C1 segment of cervical spinal cord (tissue), 14 donors: Measurements from ENCODE around the gene SPINK6.

Source experiments
- DNase-seq, 14 donors: peaks; one replicate each; lab custom pipeline; 2025; lab: John Stamatoyannopoulos, UW

SPINK6 gene, protein sequence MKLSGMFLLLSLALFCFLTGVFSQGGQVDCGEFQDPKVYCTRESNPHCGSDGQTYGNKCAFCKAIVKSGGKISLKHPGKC

DNA sequence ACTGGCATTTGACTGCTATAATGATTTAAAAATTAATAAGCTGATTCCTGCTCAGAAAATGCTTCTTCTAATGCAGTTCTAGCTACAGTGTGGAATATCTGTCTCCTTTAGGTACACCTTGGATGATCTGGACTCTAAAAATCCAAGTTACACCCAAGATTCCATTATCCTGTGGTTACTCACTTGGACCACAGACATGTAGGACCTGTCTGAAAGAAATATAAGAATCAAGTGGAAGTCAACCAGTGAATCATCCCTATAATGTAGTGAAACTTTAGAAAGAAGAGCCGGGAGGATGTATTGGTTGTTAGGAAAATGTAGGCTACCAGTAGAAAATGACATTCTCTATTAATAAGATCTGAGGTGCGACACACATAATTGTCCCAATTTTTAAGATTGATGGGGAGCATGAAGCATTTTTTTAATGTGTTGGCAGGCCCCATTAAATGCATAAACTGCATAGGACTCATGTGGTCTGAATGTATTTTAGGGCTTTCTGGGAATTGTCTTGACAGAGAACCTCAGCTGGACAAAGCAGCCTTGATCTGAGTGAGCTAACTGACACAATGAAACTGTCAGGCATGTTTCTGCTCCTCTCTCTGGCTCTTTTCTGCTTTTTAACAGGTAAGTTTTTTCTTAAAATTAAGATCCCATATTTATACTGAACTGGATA is at the start of gene SPINK6:
Gene SPINK6 (plus strand): TSS at position 512 of the 673 bp plus-strand sequence. CDS start 55 bp downstream, at position 567.
- DNase-seq, result no peak

DNA sequence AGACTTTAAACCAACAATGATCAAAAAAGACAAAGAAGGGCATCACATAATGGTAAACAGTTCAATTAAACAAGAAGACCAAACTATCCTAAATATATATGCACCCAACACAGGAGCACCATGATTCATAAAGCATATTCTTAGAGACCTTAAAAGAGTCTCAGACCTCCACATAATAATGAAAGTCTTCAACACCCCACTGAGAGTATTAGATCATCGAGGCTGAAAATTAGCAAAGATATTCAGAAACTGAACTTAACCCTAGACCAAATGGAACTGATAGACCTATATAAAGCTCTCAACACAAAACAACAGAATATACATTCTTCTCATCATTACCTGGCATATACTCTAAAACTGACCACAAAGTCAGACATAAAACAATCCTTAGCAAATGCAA is 46.2 kb upstream of the SPINK6 start:
- DNase-seq, result no peak

DNA sequence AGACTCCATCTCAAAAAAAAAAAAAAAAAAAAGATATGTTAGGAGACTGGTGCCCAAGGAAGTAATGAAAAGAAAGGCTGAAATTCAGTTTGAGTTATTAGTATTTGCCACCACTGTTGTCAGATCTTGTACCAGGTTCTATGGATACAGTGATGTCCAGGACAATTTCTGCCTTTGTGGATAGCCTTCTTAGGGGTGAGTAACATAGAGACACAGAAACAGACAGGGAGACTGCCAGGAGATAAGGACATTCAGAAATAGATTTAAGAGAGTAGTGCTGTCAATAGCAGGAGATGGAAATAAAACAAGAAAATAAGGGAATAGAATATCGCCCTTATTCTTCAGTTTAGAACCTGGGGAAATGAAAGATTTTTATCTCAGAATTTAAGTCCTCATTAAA is 40.8 kb upstream of the SPINK6 start:
- DNase-seq, result no peak

DNA sequence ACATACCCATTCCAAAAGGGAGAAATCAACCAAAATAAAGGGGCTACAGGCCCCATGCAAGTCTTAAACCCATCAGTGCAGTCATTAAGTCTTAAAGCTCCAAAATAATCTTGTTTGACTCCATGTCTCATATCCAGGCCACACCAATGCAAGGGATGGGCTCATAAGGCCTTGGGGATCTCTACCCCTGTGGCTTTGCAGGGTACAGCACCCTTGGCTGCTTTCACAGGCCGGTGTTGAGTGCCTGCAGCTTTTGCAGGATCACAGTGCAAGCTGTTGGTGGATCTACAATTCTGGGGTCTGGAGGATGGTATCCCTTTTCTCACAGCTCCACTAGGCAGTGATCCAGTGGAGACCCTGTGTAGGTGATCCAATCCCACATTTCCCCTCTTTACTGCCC is 39.5 kb upstream of the SPINK6 start:
- no peak for DNase-seq

DNA sequence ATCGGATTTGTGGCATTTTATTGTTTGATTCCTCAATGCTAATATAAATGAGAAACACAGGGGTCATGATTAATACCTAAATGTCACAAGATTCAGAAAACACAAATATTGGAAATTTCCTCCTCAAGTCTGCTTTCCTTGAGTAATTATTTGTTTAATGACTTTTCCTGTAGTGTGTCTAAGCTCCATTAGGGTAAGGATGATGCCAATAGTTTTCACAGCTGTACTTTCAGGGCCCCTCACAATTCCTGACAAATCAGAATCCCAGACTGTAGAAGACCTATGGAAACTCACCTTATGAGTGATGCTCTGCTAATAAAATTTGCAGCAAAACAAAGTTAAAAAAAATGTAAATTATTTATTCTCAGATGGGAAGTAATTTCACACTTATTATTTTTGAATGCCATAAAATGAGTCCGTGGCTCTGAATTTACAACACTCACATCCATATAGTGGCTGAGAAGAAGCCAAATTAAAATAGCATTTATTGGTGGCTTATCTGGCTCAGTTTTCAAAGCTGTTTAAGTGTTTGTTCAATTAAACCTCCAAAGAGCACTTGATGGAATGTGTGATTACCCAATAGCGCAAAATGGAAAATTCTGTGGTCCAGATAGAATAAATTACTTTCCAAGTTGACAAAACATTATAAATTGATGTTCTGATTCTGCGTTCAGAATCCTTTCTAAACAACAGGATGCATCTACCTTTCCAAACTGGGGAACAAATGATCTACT is 36.1 kb upstream of the SPINK6 start:
- no peak for DNase-seq

DNA sequence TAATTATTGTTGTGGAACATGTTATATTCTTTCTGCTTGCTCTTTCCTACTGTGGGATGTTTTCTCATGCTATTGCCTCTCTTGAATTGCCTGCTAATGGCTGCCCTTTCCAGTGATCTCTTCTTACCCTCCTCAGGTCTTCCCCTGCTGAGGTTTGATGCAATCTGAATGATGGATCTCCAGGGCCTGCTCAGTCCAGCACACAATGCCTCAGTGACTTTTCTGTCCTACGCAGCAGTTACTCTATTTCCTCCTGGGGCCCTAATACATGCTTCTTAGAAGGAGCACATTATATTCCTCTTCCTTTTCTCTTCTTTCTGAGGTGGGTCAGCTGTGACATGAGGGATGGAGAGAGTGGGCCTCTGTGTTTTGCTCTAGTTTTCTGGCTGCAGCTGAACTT is 34.6 kb upstream of the SPINK6 start, which contains the start of gene SPINK14:
Gene SPINK14 (plus strand): TSS at position 301 of the 400 bp plus-strand sequence. CDS start 1,187 bp downstream, outside the sequence.
- DNase-seq, result no peak

DNA sequence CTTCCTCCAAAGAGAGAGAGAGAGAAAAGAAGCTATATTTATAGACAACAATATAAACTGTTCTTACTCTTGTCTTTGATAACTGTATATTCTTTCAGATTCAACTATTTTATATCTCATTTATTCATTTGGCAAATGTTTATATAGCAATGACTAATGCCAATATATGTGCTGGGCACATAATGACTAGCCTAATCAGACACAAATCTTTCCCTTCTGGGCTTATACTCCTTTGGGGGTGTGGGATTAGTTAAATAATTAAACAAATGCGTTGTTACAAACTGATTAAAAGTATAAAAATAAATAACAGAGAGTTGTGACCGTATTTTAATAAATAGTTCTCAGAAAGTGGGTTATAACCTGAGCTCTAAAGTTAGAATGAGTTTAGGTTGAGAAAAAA is 30.5 kb upstream of the SPINK6 start:
- no peak for DNase-seq

DNA sequence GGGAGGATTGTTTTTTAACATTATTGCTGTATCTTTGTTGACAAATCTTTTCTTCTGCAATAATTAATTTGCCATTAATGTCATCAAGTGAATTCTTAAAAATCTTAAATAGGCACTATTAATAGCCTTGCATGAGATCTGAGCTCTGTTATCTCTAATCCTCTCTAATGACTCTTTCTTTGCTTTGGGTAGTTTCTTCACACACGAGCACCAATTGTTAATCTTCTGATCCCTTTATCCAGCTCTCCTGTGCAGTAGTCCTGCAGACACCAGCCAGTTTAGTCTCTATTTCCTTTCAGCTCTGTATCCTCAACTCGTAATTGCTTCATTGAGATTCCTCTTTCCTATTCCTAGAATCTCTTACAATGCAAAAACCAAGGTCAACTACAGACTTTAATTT is 26.4 kb upstream of the SPINK6 start:
- no peak for DNase-seq

DNA sequence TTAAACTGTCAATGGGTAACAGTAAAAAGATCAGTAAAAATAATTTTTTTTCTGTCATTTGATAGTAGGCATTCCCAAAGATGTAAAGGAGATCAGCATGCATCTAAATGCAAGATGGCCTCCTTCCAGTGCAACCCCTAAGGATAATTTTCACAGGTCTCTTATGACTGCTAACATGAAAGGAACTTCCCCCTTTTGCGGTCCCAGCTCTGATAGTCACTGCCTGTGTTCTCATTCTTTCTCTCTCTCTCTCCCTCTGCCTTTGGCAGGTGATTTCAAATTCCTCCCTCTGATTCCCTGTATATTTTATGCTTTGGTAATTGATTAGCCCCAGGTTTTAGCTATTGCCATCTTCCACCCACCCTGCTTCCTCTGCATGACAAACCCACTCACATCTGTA is 25.6 kb upstream of the SPINK6 start:
- DNase-seq, result no peak

DNA sequence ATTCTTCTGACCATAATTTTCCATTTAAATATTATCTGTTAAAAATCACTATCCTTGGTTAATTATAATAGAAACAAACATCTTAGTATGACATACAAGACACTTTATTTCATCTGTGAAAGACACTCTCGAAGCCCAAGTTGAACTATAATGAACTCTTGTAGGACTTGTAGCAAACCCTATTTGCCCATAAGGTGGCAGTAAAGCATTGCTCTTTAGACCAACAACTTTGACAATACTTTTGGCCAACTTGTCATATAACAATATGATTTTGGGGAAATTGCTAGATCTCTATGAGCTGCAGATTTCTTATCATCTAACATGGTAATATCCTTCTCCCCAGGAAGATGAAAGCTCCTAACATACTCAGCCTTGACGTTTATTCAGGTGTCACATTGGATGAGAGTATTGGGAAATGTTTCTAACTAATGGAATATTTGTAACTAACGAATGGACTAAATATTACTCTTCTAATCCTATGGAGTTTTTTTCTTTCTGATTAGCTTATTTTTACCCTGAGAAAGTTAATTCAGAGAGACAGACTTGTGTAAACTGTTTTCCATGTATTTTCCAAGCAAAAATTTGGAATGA is 23.5 kb upstream of the SPINK6 start:
- DNase-seq, result peak in 1 of 14 donors; percentile 7

DNA sequence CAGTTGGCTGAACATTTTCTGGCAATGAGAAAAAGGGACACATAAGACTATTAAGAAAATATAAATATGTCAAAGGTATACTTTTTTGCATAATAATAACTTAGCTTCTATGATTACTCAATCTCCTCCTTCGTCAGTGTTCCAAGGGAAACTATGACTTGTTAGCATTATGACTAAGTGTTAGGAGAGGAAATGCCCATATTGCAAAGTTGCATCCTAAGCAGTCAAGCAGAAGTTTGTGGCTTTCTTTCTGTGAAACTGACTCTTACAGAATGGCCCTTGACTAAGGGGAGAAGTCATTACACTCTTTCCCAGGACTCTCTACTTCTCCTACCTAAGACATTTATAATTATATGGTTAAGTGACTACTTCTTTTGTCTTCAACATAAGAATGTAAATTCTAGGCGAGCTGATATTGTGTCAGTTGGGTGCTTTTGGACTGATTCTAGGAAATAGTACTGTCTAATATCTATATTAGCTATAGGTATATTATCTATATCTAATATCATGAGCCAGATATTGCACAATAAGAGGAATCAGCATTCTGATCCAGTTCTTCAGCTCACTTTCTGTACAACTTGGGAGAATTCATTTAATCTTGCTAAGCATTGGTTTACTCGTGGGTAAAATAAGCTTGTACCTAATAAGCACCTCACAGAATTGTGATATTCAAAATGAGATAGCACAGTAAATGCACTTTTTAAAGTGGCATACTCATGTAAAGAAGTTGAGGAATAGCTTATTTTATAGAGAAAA is 16.4 kb upstream of the SPINK6 start:
- no peak for DNase-seq

DNA sequence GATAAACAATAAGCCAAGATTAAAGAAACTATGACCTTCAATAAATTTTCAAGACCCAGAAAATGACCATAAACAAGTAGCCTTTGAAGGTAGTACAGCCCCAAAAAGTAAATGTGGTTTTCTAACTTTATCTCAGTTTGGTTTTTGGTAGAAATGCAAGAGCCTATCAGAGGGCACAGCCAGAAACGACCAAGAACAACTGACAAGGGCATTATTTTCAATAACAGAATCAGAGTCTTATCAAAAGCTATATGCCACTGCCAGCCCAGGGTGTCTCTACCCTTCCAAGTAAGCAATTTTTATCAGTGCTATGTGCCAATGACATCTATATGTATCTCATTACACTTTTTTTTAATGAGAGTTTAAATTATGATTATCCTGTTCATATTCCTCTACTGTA is 11.8 kb upstream of the SPINK6 start:
- DNase-seq, result no peak

DNA sequence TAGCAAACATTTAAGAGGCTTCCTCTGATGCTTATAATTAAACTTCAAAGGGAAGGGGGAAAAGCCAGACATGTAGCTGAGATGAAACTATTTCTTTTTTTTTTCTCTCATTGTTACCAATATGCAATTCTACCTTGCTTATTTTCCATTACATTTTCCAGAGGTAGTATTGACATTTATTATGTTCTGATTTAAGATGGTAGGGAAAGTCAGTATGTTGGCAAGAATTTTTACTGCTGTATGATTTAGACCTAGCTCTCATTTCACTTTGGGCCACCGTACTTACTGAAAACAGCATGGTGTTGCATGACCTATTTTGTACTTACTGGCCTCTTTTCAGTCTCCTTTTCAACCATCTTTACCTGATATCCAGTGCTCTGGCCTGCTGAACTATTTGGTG is 9.6 kb upstream of the SPINK6 start:
- DNase-seq, result no peak

DNA sequence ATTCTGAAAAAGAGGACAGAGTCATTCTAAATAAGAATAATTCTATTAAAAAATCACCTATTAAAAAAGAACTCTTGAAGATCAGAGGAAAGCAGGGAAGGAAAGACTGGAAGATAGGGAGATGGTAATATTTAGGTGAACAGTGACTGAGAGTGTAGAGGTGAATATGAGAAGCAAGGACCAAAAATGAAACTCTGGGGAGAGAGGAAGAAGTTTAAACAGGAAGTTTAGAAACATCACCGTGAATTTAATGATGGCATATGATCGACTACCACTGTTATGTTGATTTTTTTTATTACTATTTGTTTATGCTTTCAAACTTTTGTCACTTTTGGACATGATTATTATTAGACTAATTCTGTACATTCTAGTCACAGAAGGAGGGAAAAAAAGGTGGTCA is 1.7 kb upstream of the SPINK6 start:
- DNase-seq, result no peak

DNA sequence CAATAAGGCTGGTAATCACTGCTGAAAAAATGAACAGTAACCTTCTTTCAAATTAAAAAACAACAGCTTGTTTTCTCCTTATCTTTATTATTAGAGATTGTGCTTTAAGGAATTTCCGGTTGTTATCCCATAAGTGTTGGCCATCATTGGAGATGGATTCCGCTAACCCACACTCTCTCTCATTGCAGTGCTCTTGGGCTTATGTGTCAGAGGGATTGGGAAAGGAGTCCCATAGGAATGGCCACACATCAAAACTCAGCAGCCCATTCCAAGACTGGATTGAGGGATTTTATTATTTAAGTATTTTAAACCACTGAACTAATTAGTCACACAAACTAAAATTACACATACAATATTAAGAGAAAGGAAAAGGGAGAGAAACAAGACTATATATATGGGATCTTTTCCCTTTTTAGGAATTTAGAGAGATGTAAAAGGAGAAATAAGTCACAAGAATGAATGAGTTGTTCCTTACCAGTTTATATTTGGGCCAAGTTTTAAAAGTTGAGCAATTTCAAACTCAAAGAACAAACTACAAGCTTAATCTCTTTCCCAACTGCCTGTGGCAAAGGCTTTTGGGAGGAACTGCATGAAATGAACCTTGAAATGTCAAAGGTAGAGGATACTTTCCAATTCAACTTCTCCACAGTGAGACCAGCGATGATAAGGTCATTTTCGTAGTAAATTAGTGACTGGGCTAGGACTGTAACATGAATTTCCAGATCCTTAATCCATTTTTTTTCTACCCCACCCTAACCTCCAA is 2.4 kb downstream of the SPINK6 start:
- DNase-seq, result no peak

DNA sequence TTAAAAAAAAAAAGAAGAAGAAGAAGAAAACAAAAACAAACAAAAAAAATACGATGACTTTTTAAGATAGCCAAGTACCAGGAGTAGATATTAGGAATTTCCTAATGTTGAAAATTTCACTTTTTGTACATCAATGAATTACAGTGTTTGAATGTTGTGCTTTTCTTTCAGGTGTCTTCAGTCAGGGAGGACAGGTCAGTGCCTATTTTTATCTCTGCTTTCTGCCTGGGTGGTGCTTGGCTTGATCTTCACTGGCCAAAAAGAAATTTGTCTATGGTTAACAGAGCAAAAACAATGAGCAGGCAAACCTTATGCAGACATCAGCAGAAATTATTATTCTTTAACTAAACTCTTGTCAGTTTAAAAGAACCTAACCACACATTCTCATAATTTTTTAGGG is 3.0 kb downstream of the SPINK6 start:
- no peak for DNase-seq

DNA sequence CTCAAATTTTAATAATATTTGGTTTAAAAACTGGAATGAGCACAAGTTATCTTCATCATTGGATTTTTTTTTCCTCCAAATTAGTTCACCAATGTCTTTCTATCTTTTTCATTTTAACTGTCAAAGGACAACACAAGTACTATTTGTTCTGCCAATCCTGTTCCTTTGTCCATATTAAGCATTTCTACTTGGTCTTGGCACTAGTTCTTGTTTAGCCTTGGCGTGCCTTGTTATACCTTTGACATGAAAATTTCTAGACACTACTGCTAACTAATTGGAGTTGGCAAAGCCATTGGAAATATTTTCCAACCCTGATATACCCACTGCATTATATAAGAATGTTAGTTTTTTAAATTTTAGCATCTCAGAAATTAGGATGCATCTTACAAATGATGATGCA is 3.8 kb downstream of the SPINK6 start:
- no peak for DNase-seq

DNA sequence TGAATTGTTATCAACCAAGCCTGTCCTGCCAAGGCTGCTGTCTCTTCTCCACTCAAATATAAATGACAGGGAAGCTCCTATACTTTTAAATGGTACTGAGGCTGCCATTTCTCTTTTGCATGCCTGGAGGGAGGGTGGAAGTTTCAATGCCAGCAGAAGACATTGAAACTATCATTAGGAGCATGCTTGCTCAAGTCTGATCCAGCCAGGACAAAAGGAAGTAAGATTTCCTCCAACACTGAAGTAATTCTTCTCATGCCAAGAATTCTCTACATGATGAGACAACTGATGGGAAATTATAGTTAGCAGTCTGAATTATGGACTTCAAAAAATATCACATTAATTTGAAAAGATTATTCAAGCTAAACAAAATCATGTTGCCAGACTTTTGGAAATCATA is 5.4 kb downstream of the SPINK6 start:
- DNase-seq, result no peak

DNA sequence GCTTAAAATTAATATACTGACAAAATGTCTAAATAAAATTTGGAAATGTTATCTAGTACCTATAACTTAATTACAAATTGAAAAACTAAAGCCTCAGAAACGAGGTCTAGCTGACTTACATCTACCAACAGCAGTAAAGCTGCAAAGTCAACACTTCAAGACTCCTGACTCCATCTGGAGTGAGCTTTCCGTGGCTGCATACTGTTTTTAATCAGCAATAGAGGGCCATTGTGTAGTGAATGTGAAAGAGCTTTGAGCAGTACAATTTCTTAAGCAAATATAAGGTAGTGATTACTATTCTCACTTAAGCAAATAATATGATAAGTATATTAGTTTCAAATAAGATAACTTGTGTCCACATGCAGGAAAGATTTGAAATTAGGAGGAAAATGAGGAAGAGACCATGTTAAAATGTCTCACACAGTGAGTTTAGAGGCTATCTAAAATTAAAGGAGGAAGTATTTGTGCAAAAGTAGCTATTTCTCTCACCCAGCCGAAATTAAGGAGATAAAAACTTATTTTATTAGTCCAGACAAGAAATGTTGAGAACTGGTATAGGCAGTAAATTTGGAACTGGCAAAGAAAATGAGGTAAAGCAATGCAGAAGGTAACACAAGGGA is 6.4 kb downstream of the SPINK6 start:
- DNase-seq, result no peak

DNA sequence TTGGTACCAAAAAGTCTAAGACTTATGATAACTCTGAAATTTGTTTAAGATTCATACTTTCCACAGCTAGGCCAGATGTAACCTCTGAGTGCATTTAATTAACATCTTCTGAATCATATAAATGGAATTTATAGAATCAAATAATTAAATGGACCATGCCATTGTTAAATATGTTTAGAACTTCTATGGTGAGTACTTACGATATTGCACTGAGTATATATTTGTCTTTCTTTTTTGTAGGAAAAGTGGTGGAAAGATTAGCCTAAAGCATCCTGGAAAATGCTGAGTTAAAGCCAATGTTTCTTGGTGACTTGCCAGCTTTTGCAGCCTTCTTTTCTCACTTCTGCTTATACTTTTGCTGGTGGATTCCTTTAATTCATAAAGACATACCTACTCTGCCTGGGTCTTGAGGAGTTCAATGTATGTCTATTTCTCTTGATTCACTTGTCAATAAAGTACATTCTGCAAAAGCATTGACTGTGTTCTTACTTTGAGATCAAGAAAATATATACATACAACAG is 11.9 kb downstream of the SPINK6 start:
- DNase-seq, result no peak

DNA sequence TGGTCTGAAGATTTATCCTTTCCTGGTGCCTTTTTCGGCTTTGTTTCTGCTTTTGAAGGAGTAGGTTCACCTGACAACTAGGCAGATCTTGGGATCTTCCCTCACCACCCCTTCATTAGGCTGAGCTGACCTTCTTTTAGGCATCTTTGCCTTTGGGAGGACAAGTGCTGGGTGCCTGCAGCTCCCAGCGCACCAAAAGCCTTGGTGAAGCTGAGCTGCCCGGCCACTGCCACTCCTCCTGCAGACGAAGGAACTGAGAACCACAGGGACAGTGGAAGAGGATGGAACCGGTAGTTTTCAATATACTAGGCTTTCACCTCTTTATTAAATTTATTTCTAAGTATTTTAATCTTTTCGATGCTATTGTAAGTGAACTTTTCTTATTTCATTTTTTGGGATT is 18.7 kb downstream of the SPINK6 start:
- no peak for DNase-seq
